HepG2 (cell line): ENCODE measurements around the gene MYADML2. TPM values are rescaled to one million over a fixed set of nuclear protein-coding genes. Genes with fewer than 3 reads are reported as not detected.

Experiments used
- MIER2 ChIP-seq: IDR thresholded peaks from 2 replicates; pipeline ENCODE4 v1.6.1; 2016; ENCODE audit warnings: missing biosample characterization, missing genetic modification reagents
- NR2F1 ChIP-seq, 2 experiments: fragments of 450-650 bp in 1 of 2; formaldehyde crosslinking in 1 of 2; IDR thresholded peaks; 2 replicates each; pipeline versions ENCODE4 v1.5.0 to v1.6.1; 2016 to 2020; ENCODE audit warnings: mild to moderate bottlenecking in 1 of 2, missing compliant biosample characterization in 1 of 2, missing genetic modification reagents in 1 of 2, moderate library complexity in 1 of 2
- PPARG ChIP-seq: conservative IDR thresholded peaks from 2 replicates; pipeline ENCODE4 v1.6.1; 2016; ENCODE audit warnings: missing biosample characterization, missing genetic modification reagents
- ZFP90 ChIP-seq: sonication (generic); formaldehyde crosslinking; IDR thresholded peaks from 2 replicates; pipeline ENCODE4 v1.8.0; 2022; ENCODE audit warnings: missing genetic modification reagents, mild to moderate bottlenecking, inconsistent platforms, borderline replicate concordance
- ZFP91 ChIP-seq: sonication (generic); formaldehyde crosslinking; IDR thresholded peaks from 2 replicates; pipeline ENCODE4 v1.9.0; 2022; ENCODE audit warnings: missing genetic modification reagents, mild to moderate bottlenecking, borderline replicate concordance
- ZNF18 ChIP-seq: sonication (generic); formaldehyde crosslinking; IDR thresholded peaks from 2 replicates; pipeline ENCODE4 v1.8.0; 2022; ENCODE audit warnings: mild to moderate bottlenecking, missing genetic modification reagents; ENCODE audit not compliant: insufficient replicate concordance
- ZNF407 ChIP-seq: sonication (generic); formaldehyde crosslinking; IDR thresholded peaks from one replicate; pipeline ENCODE4 v1.5.1; 2020; ENCODE audit warnings: mild to moderate bottlenecking, missing genetic modification reagents; ENCODE audit errors: not compliant biosample characterization
- ZNF564 ChIP-seq: sonication (generic); formaldehyde crosslinking; IDR thresholded peaks from 2 replicates; pipeline ENCODE4 v1.8.1; 2023; ENCODE audit warnings: mild to moderate bottlenecking, missing genetic modification reagents
- ZNF639 ChIP-seq: conservative IDR thresholded peaks from 2 replicates; pipeline ENCODE4 v1.6.1; 2018; ENCODE audit warnings: missing genetic modification reagents
- ZNF720 ChIP-seq: sonication (generic); formaldehyde crosslinking; IDR thresholded peaks from 2 replicates; pipeline ENCODE4 v1.4.0; 2020; ENCODE audit warnings: missing genetic modification reagents
- ZSCAN20 ChIP-seq: sonication (generic); formaldehyde crosslinking; IDR thresholded peaks from 2 replicates; pipeline ENCODE4 v1.4.0; 2020; ENCODE audit warnings: missing genetic modification reagents, mild to moderate bottlenecking, borderline replicate concordance
- polyA plus RNA-seq, 8 experiments: library from polyadenylated mRNA; depleted of rRNA in 3 of 8; stranded (reverse) in 7 of 8; unstranded in 1 of 8; fragments of >200 nt; fragmentation: Illumina TruSeq in 4 of 8; extraction: Trizol in 4 of 8; gene quantifications; 2 replicates each; pipeline versions ENCODE4 v1.2.1 to v1.2.3, GENCODE V29; 2011 to 2016; ENCODE audit warnings: low read depth in 4 of 8, missing spikeins in 1 of 8, mixed read lengths in 1 of 8; ENCODE audit not compliant: insufficient read depth in 1 of 8
- total RNA-seq, 5 experiments: library from RNA; depleted of rRNA; stranded (reverse); fragments of >200 nt; fragmentation: Illumina TruSeq; extraction: Trizol; gene quantifications; 2 replicates each; pipeline ENCODE4 v1.2.3, GENCODE V29; 2016; ENCODE audit warnings: low read depth in 1 of 5
- TF ChIP-seq, protein P1 (sequence below): sonication (generic); formaldehyde crosslinking; IDR thresholded peaks from 2 replicates; pipeline ENCODE4 v1.8.1; 2023; ENCODE audit warnings: mild to moderate bottlenecking, missing genetic modification reagents

The MYADML2 gene
- total and polyA plus RNA-seq, 2 of the 13 experiments (the other 11 are each of a cell fraction or from before 2014, with no cell fraction given) = not detected

DNA sequence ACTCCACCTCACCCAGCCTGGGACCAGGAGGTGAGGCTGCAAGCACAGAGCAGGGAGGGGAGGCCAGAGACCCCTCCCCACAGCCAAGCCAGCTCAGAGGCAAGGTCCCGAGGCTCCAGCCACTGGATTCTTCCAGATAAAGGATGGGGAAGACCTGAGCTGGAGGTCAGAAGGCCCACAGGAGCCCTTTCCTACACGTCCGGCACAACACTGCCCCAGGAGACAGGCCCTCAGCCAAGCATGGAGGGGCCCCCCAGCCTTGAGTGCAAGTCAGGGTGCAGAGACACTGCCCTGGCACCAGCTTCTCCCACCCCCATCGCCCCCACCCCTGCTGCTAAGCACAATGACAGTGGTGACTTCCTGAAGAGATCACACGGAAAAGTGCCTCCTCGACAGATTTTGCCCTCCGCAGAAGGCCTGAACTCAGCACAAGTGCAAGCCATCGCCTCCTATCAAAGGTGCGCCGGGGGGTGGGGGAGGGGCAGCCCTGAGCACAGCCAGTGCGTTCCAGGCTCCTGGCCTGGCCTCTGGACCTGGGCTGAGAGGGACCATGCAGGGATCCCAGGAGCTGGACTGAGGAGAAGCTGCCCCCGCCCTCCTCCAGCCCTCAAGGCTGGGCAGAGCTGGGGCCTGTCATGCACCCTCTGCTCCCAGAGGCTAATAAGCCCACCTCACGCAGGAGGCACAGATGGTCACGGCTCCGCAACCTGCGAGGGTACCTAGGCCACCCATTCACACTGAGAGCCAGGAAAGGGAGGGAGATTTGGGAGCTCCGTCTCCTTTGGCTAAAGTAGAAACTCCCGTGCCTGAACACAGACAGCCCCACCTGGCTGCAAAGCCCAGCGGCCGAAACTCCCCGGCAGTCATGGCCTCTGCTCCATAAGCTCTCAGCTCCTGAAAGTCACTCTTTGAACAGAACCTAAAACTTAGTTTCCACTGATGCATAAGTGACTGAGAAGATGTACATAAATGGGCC is 22.2 kb downstream of the MYADML2 start (continued):
- TF ChIP-seq NR2F1 (CRISPR knock-in tag; IDR thresholded peaks at IDR 0.05) = no peak; a peak in 1 of 4 replicates
- no peak for TF ChIP-seq MIER2 (CRISPR knock-in tag)
- no peak for TF ChIP-seq ZNF564 (CRISPR knock-in tag)
- TF ChIP-seq ZFP90 (CRISPR knock-in tag) = no peak
- TF ChIP-seq ZSCAN20 (CRISPR knock-in tag) = no peak
- peak; percentile 64; the same call in 1 of the 2 replicates for TF ChIP-seq ZFP91 (CRISPR knock-in tag)
- no peak for TF ChIP-seq PPARG (CRISPR knock-in tag)
- no peak for TF ChIP-seq ZNF720 (CRISPR knock-in tag)
- no peak for TF ChIP-seq ZNF18 (CRISPR knock-in tag)
- no peak for TF ChIP-seq ZNF639 (CRISPR knock-in tag)
- TF ChIP-seq ZNF407 (CRISPR knock-in tag) = no peak
- TF ChIP-seq, protein P1, sequence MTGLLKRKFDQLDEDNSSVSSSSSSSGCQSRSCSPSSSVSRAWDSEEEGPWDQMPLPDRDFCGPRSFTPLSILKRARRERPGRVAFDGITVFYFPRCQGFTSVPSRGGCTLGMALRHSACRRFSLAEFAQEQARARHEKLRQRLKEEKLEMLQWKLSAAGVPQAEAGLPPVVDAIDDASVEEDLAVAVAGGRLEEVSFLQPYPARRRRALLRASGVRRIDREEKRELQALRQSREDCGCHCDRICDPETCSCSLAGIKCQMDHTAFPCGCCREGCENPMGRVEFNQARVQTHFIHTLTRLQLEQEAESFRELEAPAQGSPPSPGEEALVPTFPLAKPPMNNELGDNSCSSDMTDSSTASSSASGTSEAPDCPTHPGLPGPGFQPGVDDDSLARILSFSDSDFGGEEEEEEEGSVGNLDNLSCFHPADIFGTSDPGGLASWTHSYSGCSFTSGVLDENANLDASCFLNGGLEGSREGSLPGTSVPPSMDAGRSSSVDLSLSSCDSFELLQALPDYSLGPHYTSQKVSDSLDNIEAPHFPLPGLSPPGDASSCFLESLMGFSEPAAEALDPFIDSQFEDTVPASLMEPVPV (CRISPR knock-in tag) = no peak; the same call in 1 of the 2 replicates
